HepG2 (cell line): ENCODE measurements around the gene UBE2G2. TPM values are rescaled to one million over a fixed set of nuclear protein-coding genes. Genes with fewer than 3 reads are reported as not detected.
A peak's percentile ranks its signal among the peaks of the same experiment; 100 is the strongest.

Source experiments
- AGO2 ChIP-seq: fragments of 200-400 bp; formaldehyde crosslinking; optimal IDR thresholded peaks from 2 replicates; pipeline ENCODE3; 2017; ENCODE audit warnings: mild to moderate bottlenecking, low read depth, low read length, moderate library complexity
- DMAP1 ChIP-seq: IDR thresholded peaks from 2 replicates; pipeline ENCODE4 v1.6.1; 2016
- GATA4 ChIP-seq: sonication (generic); IDR thresholded peaks from 2 replicates; pipeline ENCODE4 v1.6.1; 2016; ENCODE audit warnings: antibody characterized with exemption, low read depth, borderline replicate concordance
- JARID2 ChIP-seq: sonication (generic); formaldehyde crosslinking; IDR thresholded peaks from 2 replicates; pipeline ENCODE4 v1.8.1; 2023; ENCODE audit warnings: missing genetic modification reagents, inconsistent platforms; ENCODE audit not compliant: insufficient replicate concordance
- KDM5B ChIP-seq: sonication (generic); formaldehyde crosslinking; IDR thresholded peaks from 2 replicates; pipeline ENCODE4 v1.4.0; 2020; ENCODE audit warnings: missing genetic modification reagents, mild to moderate bottlenecking, borderline replicate concordance
- NFYC ChIP-seq: IDR thresholded peaks from 2 replicates; pipeline ENCODE4 v1.6.1; 2016; ENCODE audit warnings: missing genetic modification reagents, missing compliant biosample characterization
- RAD51 ChIP-seq: fragments of 450-650 bp; IDR thresholded peaks from 2 replicates; pipeline ENCODE4 v1.6.1; 2016; ENCODE audit warnings: borderline replicate concordance
- SAP130 ChIP-seq: IDR thresholded peaks from 2 replicates; pipeline ENCODE4 v1.6.1; 2016; ENCODE audit warnings: low read depth
- ZMYM4 ChIP-seq: sonication (generic); formaldehyde crosslinking; IDR thresholded peaks from 2 replicates; pipeline ENCODE4 v1.8.1; 2023; ENCODE audit warnings: mild to moderate bottlenecking, missing genetic modification reagents
- ZNF563 ChIP-seq: sonication (generic); formaldehyde crosslinking; IDR thresholded peaks from 2 replicates; pipeline ENCODE4 v1.8.0; 2022; ENCODE audit warnings: mild to moderate bottlenecking, moderate library complexity, missing genetic modification reagents
- polyA plus RNA-seq, 8 experiments: library from polyadenylated mRNA; depleted of rRNA in 3 of 8; stranded (reverse) in 7 of 8; unstranded in 1 of 8; fragments of >200 nt; fragmentation: Illumina TruSeq in 4 of 8; extraction: Trizol in 4 of 8; gene quantifications; 2 replicates each; pipeline versions ENCODE4 v1.2.1 to v1.2.3, GENCODE V29; 2011 to 2016; ENCODE audit warnings: low read depth in 4 of 8, missing spikeins in 1 of 8, mixed read lengths in 1 of 8; ENCODE audit not compliant: insufficient read depth in 1 of 8
- total RNA-seq, 5 experiments: library from RNA; depleted of rRNA; stranded (reverse); fragments of >200 nt; fragmentation: Illumina TruSeq; extraction: Trizol; gene quantifications; 2 replicates each; pipeline ENCODE4 v1.2.3, GENCODE V29; 2016; ENCODE audit warnings: low read depth in 1 of 5
- TF ChIP-seq, protein P1 (sequence below): sonication (generic); formaldehyde crosslinking; IDR thresholded peaks from 2 replicates; pipeline ENCODE4 v1.4.0; 2020; ENCODE audit warnings: mild to moderate bottlenecking, missing genetic modification reagents, borderline replicate concordance
- TF ChIP-seq, protein P2 (sequence below), 2 experiments: sonication (generic) in 1 of 2; formaldehyde crosslinking in 1 of 2; IDR thresholded peaks; 2 replicates each; pipeline versions ENCODE4 v1.4.0 to v1.6.1; 2018 to 2020; ENCODE audit warnings: missing genetic modification reagents in 2 of 2, borderline replicate concordance in 1 of 2, low read depth in 1 of 2, mild to moderate bottlenecking in 1 of 2, missing biosample characterization in 1 of 2
- TF ChIP-seq, protein P3 (sequence below): sonication (generic); formaldehyde crosslinking; IDR thresholded peaks from 2 replicates; pipeline ENCODE4 v1.4.0; 2020; ENCODE audit warnings: mild to moderate bottlenecking, missing genetic modification reagents
- TF ChIP-seq, protein P4 (sequence below): sonication (generic); formaldehyde crosslinking; IDR thresholded peaks from 2 replicates; pipeline ENCODE4 v1.8.1; 2023; ENCODE audit warnings: mild to moderate bottlenecking, inconsistent platforms, moderate library complexity, missing genetic modification reagents, borderline replicate concordance
- TF ChIP-seq, protein P5 (sequence below), 2 experiments: IDR thresholded peaks; 2 replicates each; pipeline ENCODE4 v1.6.1; 2011 to 2012; ENCODE audit warnings: low read length in 2 of 2, borderline replicate concordance in 1 of 2, low read depth in 1 of 2, mild to moderate bottlenecking in 1 of 2, moderate library complexity in 1 of 2

Gene UBE2G2
- total and polyA plus RNA-seq, 2 of the 13 experiments (the other 11 are each of a cell fraction or from before 2014, with no cell fraction given), result 55.4 to 92.0 TPM

DNA sequence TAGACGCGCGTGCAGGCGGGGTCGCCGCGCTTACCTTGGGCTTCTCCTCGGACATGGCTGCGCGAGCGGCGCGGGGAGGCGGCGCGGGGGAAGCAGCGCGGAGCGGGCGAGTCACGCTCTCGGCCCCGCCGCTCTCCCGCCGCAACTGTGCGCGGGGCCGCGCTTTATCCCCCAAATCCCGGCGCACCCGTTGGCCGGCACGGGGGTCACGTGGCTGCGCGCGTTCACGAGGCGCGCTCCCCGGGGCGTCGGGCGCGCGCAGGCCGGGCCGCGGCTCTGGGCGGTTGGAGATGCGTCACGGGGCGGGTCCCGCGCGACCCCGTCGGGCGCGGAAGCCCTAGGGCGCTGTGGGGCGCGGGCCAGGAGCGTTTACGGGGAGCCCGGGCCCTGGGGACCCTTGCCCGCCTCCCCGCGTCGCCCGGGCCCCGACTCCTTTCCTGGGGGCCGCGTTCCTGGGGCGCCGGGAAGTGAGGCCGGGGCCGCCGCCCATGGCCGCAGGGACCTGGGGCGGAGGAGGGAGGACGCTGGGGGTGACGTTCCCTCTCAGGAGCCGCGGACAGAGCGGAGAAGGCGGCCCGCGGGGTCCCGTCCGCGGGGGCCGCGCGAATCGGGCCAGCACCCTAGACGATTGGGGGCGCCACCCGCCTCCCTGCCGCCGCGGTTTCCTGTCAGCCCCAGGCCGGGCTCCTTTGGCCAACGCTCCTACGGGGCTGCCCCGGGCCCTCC, 16.5 kb upstream of the UBE2G2 start, which contains the start of gene SUMO3 (continued):
- TF ChIP-seq, protein P1, sequence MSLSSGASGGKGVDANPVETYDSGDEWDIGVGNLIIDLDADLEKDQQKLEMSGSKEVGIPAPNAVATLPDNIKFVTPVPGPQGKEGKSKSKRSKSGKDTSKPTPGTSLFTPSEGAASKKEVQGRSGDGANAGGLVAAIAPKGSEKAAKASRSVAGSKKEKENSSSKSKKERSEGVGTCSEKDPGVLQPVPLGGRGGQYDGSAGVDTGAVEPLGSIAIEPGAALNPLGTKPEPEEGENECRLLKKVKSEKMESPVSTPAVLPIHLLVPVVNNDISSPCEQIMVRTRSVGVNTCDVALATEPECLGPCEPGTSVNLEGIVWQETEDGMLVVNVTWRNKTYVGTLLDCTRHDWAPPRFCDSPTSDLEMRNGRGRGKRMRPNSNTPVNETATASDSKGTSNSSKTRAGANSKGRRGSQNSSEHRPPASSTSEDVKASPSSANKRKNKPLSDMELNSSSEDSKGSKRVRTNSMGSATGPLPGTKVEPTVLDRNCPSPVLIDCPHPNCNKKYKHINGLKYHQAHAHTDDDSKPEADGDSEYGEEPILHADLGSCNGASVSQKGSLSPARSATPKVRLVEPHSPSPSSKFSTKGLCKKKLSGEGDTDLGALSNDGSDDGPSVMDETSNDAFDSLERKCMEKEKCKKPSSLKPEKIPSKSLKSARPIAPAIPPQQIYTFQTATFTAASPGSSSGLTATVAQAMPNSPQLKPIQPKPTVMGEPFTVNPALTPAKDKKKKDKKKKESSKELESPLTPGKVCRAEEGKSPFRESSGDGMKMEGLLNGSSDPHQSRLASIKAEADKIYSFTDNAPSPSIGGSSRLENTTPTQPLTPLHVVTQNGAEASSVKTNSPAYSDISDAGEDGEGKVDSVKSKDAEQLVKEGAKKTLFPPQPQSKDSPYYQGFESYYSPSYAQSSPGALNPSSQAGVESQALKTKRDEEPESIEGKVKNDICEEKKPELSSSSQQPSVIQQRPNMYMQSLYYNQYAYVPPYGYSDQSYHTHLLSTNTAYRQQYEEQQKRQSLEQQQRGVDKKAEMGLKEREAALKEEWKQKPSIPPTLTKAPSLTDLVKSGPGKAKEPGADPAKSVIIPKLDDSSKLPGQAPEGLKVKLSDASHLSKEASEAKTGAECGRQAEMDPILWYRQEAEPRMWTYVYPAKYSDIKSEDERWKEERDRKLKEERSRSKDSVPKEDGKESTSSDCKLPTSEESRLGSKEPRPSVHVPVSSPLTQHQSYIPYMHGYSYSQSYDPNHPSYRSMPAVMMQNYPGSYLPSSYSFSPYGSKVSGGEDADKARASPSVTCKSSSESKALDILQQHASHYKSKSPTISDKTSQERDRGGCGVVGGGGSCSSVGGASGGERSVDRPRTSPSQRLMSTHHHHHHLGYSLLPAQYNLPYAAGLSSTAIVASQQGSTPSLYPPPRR (CRISPR knock-in tag), result no peak
- no peak for TF ChIP-seq JARID2 (CRISPR knock-in tag)
- peak; percentile 37; the same call in 1 of the 2 replicates for TF ChIP-seq DMAP1 (CRISPR knock-in tag)
- TF ChIP-seq GATA4, result no peak
- TF ChIP-seq, protein P2, sequence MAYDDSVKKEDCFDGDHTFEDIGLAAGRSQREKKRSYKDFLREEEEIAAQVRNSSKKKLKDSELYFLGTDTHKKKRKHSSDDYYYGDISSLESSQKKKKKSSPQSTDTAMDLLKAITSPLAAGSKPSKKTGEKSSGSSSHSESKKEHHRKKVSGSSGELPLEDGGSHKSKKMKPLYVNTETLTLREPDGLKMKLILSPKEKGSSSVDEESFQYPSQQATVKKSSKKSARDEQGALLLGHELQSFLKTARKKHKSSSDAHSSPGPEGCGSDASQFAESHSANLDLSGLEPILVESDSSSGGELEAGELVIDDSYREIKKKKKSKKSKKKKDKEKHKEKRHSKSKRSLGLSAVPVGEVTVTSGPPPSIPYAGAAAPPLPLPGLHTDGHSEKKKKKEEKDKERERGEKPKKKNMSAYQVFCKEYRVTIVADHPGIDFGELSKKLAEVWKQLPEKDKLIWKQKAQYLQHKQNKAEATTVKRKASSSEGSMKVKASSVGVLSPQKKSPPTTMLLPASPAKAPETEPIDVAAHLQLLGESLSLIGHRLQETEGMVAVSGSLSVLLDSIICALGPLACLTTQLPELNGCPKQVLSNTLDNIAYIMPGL (CRISPR knock-in tag; IDR thresholded peaks at IDR 0.05; ENCODE audit: borderline replicate concordance in 1 of 2, low read depth in 1 of 2), result peak in 1 of 2 experiments; percentile 71; a peak in 2 of 4 replicates
- TF ChIP-seq, protein P3, sequence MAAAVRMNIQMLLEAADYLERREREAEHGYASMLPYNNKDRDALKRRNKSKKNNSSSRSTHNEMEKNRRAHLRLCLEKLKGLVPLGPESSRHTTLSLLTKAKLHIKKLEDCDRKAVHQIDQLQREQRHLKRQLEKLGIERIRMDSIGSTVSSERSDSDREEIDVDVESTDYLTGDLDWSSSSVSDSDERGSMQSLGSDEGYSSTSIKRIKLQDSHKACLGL (CRISPR knock-in tag), result 0 out of 2 replicates have a peak, but pooled peaks have one; percentile 41
- no peak; the same call in 1 of the 2 replicates for TF ChIP-seq ZMYM4 (CRISPR knock-in tag)
- peak; percentile 65 for TF ChIP-seq AGO2
- peak; percentile 17; the same call in 1 of the 2 replicates for TF ChIP-seq ZNF563 (CRISPR knock-in tag)
- no peak for TF ChIP-seq RAD51
- TF ChIP-seq NFYC (CRISPR knock-in tag), result 0 out of 2 replicates have a peak, but pooled peaks have one; percentile 18
- peak; percentile 58 for TF ChIP-seq SAP130 (CRISPR knock-in tag)
- TF ChIP-seq, protein P4, sequence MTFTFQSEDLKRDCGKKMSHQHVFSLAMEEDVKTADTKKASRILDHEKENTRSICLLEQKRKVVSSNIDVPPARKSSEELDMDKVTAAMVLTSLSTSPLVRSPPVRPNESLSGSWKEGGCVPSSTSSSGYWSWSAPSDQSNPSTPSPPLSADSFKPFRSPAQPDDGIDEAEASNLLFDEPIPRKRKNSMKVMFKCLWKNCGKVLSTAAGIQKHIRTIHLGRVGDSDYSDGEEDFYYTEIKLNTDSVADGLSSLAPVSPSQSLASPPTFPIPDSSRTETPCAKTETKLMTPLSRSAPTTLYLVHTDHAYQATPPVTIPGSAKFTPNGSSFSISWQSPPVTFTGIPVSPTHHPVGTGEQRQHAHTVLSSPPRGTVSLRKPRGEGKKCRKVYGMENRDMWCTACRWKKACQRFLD (CRISPR knock-in tag), result no peak
- TF ChIP-seq KDM5B (CRISPR knock-in tag), result no peak
- TF ChIP-seq, protein P5, sequence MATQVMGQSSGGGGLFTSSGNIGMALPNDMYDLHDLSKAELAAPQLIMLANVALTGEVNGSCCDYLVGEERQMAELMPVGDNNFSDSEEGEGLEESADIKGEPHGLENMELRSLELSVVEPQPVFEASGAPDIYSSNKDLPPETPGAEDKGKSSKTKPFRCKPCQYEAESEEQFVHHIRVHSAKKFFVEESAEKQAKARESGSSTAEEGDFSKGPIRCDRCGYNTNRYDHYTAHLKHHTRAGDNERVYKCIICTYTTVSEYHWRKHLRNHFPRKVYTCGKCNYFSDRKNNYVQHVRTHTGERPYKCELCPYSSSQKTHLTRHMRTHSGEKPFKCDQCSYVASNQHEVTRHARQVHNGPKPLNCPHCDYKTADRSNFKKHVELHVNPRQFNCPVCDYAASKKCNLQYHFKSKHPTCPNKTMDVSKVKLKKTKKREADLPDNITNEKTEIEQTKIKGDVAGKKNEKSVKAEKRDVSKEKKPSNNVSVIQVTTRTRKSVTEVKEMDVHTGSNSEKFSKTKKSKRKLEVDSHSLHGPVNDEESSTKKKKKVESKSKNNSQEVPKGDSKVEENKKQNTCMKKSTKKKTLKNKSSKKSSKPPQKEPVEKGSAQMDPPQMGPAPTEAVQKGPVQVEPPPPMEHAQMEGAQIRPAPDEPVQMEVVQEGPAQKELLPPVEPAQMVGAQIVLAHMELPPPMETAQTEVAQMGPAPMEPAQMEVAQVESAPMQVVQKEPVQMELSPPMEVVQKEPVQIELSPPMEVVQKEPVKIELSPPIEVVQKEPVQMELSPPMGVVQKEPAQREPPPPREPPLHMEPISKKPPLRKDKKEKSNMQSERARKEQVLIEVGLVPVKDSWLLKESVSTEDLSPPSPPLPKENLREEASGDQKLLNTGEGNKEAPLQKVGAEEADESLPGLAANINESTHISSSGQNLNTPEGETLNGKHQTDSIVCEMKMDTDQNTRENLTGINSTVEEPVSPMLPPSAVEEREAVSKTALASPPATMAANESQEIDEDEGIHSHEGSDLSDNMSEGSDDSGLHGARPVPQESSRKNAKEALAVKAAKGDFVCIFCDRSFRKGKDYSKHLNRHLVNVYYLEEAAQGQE (IDR thresholded peaks at IDR 0.05; ENCODE audit: borderline replicate concordance in 1 of 2, low read depth in 1 of 2, low read length in 2 of 2), result no peak
